ENCODE measurements around the gene HORMAD2.
"Not testable (repeated sequence)": the region's sequence is repeated elsewhere in the genome, so short reads cannot be mapped to it uniquely, and the experiment has no call there.

The HORMAD2 gene

DNA sequence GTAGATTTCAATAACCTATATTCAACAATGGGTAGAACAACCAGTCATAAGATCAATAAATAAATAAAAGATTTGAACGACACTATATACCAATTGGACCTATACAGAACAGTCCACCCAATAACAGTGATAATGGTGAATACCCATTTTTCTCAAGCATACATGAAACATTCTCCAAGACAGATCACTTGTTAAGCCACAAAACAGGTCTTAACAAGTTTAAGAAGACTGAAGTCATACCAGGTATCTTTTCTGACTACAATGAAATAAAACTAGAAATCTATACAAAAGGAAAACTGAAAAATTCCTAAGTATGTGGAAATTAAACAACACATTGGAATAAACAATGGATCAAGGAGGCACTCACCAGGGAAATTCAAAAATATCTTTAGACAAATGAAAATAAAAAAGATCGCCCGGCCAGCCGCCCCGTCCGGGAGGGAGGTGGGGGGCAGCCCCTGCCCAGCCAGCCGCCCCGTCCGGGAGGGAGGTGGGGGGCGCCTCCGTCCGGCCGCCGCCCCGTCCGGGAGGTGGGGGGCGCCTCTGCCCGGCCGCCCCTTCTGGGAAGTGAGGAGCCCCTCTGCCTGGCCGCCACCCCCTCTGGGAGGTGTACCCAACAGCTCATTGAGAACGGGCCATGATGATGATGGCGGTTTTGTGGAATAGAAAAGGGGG, 20.8 kb upstream of the HORMAD2 start:
- not testable (repeated sequence) for DNase-seq

DNA sequence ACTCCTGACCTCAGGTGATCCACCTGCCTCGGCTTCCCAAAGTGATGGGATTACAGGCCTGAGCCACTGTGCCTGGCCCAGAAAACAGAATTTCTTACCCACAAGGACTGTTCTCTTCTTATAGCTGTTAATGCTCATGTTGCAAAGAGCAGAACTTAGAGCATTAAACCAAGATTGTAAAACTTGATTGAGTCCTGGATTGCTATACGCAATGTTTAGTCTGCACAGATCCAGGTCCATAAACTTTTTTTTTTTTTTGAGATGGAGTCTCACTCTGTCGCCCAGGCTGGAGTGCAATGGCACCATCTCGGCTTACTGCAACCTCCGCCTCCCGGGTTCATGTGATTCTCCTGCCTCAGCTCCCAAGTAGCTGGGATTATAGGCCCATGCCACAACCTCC, 19.2 kb upstream of the HORMAD2 start:
- not testable (repeated sequence) for DNase-seq

DNA sequence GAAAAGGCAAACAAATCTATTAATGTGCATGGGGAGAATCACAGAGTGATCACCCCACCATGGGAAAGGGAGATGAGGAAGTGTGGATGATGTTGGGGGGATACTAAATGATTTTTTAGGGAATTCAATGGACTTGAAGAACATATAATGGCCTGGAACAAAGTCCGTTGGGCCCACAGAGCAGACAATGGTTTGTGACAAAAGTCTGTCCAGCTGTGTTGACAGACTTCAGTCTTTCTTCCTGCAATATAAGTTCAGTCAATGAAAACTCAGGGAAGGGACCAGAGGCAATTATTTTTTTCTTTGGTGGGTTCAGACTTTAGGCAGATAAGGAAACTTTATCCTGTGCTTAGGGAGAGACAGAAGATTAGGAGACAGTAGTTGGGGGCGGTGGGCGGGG, 18.0 kb upstream of the HORMAD2 start:
- DNase-seq: no peak

DNA sequence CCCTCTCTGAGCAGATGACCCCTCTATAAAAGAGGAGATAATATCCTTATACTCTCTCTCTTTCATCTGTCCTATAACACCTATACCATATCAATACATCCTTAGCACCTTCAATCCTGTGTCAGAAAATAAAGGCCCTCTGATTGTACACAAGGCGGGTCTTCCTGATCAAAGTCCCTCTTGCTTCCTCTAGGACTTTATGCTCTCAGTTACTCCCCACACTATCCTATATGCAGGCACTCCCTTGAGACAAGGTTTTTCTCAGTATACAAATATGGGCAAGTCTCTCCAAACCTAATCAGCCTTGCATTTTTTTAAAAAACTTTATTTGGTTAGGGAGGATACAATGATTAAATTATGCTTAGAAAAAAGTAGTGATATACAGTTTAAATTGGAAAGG, 17.3 kb upstream of the HORMAD2 start:
- no peak for DNase-seq

DNA sequence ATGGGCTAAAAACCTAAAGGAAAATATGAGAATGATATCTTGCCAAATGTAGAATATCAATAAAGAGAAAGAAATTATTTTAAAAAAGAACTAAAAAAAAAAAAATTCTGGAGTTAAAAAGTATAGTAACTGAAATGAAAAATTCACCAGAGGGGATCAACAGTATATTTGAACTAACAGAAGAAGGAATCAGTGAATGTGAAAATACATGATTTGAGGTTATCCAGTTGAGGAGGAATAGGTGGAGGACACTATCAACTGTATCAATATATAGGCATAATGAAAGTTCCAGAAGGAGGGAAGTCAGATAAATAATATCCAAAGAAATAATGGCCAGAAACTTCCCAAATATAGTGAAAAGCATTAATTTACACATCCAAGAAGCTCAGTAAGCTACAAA, 16.1 kb upstream of the HORMAD2 start:
- no peak for DNase-seq

DNA sequence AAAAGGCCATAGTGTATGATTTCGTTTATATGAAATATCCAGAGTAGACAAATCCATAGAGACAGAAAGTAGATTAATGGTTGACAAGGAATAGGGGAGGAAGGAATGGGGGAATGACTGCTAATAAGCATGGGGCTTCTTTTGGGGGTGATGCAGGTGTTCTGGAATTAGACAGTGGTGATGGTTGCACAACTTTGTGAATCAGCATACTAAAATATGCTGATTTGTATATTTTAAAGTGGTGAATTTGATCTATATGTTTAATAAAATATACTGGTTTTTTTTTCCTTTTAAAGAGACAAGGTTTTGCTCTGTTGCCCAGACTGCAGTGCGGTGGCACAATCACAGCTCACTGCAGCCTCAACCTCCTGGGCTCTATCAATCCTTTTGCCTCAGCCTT, 6.5 kb upstream of the HORMAD2 start:
- DNase-seq: no peak

DNA sequence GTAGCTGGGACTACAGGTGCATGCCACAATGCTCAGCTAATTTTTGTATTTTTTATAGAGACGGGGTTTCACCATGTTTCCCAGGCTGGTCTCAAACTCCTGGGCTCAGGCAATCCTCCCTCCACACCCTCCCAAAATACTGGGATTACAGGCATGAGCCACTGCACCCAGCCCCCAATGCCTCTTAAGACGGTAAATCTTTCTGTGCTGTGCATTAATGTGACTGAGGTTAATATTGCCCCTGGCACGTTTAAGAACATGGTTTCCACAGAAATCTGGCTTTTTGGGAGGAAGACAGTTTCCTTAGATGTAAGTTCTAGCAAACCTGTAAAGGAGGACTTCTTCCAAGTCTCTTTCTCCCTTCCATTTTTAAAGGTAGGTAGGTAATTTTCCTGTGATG, 6.1 kb upstream of the HORMAD2 start:
- DNase-seq: no peak

DNA sequence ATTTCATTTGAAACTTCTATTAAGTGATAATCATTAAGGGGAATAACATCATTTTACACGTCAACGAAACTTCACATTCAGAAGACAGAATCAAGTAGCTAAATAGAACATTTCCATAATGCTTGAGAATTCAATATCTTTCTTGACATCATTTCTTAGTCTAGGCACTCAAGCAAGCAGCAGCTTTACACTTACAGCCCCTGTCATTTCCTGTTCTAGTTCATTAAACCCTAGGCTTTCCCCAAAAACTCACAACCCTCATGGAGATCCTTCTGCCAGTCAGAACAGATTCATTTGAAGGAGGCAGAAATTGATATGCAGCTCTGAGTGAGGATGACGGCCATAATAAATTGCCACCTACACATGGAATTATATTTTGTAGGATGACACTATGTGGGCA, 5.3 kb upstream of the HORMAD2 start:
- no peak for DNase-seq

DNA sequence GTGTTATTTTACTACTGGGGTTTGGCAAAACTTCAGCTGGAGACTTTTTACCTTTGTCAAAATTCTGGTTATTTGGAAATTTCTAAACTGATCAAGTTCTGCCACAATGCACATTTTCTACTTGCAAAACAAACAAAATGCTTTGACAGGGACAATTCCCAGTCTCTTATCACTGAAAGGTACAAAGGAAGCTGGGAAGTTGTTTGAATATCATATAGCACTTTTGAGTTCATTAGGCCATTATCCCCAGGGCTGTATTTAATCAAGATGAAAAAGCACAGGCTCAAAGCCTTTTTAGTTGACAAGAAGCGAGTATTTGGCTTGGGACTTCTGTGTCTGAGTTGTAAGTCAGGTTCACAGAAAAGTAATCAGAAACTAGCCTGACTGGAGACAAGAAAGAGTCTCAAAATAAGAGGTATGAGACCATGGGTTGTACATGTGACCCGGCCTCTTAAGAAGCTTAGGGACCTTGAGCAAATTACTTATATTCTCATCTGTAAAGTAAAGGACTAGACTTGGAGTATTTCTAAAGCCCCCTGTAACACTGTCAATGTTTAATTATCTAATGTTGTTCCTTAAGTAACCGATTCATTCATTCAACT, 2.9 kb upstream of the HORMAD2 start:
- peak; percentile 22 for DNase-seq

DNA sequence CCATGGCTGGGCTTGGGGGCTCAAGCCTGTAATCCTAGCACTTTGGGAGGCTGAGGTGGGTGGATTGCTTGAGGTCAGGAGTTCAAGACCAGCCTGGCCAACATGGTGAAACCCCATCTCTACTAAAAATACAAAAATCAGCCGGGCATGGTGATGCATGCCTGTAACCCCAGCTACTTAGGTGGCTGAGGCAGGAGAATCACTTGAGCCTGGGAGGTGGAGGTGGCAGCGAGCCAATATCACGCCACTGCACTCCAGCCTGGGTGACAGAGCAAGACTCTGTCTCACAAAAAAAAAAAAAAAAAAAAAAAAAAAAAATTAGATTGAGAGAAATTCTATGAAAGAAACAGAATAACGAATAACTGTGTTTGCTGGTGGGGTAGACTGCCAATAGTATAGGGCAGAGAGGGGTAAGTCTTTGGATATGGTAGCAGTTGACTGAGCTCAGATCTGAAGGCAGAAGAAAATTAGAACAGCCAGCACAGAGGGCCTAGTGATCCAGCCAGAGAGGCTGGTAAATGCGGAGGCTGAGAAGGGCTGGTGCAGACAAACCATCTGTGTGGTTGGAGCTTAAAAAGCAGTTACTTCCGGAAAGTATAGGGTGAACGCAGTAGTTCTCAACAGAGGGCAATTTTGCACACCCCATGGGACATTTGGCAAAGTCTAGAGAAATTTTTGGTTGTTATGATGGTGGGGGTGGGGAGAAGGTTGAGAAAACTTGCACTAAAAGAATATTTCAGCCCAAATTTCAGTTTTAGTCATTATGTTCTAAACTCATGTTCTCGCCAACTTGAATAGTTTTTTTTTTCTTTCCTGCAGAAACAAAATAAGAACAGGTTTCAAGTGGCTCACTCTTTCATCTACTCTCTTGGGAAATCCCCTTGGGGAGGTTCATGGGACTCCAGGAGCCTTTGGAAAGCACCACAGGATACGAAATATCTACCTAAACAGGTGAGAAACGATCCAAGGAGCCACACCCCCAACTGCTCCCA, 1.6 kb upstream of the HORMAD2 start:
- DNase-seq: no peak

DNA sequence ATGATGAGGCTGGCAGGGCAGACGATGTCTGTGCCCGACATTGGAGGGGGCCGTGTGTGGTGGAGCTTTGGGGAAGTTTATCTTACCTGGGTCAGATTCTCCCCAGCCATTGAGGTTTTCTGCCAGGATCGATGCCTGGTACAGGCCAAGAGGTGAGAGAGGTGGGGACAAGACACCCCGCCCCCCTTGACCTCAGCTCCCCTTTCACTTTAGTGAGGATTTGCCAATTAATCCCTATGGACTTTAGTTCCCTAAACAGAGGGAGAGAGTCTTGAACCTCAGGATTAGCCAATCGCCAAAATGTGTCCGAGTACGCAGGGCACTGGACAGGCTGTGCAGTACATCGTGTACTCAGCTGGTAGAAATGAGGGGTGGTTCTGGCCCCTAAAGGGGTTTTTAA, 541 bp downstream of the HORMAD2 start:
- DNase-seq: no peak

DNA sequence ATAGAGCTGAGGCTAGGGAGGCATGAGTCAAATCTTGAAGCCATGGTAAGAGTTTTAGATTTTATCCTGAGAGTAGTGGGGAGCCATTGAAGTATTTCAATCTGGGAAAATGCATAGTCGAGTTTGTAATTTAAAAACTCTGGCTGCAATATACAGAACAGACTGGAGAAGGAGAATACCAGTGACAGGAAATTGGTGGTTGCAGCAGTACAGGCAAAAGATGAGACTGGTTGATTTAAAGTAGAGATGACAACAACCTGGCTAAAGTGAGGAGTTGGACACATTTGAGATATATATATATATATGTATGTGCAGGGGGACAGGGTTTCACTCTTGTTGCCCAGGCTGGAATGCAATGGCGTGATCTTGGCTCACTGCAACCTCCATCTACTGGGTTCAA, 6.2 kb downstream of the HORMAD2 start:
- DNase-seq: no peak

DNA sequence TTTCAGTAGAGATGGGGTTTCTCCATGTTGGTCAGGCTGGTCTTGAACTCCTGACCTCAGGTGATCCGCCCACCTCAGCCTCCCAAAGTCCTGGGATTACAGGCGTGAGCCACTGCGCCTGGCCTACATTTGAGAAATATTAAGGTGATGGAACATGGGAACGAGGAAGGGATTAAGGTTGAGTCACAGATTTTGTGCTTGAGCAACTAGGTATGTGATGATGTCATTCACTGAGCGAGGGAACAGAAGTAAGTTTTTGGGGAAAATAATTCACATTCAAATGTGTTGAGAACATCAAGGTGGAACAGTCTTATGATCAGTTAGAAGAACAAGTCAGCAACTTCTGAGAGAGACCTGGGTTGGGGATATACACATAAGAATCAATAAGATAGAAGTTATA, 6.8 kb downstream of the HORMAD2 start:
- DNase-seq: not testable (repeated sequence)

DNA sequence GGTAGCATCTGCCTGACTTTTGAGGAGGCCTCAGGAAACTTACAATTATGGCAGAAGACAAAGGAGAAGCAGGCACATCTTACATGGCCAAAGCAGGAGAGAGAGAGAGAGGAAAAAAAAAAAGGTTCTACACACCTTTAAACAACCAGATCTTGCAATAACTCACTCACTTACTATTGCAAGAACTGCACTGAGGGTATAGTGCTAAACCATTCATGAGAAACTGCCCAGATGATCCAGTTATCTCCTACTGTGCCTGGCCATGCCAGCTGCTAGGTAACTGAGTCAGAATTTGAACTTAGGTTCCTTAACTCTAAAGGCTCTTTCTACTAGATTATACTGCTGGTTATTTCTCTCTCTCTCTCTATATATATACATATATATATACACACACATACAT, 7.3 kb downstream of the HORMAD2 start:
- DNase-seq: no peak

DNA sequence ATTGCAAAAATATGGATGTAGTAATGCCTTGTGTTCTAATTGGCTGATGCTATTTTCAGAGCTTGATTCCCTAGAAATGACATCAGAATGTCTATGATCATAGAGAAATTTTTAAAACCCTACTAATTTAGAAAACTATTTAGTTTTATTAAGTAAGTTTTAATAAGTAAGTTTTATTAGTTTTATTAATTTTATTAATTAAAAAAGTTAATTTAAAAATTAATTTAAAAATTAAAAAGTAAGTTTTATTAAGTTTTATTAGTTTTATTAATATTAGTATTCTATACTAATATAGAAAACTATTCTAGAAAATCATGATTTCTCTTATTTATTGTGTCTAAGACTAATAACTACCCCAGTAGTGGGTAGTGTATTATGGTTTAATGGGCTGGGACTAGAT, 8.2 kb downstream of the HORMAD2 start:
- no peak for DNase-seq

DNA sequence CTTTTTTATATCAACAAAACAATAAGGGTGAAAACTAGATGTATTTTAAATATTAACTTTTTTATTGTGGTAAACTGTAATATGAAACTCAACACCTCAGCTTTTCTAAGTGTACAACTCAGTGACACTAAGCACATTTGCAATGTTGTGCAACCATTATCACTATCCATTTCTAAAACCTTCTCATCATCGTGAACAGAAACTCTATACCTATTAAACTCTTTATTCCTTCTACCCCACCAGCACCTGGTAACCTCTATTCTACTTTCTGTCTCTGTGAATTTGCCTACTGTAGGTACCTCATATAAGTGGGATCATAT, 9.4 kb downstream of the HORMAD2 start:
- no peak for DNase-seq

DNA sequence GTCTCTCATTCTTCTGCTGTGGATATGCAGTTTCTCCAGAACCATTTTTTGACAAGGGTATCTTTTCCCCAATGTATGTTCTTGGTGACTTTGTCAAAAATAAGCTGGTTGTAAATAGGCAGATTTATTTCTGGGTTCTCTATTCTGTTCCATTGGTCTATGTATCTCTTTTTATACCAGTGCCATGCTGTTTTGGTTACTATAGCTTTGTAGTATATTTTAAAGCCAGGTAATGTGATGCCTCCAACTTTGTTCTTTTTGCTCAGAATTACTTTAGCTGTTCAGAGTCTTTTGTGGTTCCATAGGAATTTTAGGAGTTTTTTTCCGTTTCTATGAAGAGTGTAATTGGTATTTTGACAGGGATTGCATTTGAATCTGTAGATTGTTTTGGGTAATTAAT, 12.4 kb downstream of the HORMAD2 start:
- DNase-seq: no peak

DNA sequence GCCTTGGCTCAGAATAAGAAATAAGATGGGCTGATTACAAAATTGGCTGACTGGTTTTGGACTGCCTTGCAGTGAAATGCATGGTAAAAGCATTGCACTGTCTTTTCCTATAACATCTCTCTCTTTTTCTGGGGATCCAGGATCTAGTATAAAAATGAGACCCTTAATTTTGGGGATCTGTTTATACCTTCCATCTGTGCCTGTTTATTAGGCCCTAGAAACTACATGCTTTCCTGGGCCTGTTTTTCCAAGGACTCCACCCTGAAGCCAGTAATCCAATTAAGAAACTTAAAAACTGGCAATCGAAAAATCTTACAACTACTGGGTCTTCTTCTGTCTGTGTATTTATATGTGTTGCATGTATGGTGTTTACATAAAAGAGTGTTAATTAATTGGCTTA, 14.5 kb downstream of the HORMAD2 start:
- no peak for DNase-seq

DNA sequence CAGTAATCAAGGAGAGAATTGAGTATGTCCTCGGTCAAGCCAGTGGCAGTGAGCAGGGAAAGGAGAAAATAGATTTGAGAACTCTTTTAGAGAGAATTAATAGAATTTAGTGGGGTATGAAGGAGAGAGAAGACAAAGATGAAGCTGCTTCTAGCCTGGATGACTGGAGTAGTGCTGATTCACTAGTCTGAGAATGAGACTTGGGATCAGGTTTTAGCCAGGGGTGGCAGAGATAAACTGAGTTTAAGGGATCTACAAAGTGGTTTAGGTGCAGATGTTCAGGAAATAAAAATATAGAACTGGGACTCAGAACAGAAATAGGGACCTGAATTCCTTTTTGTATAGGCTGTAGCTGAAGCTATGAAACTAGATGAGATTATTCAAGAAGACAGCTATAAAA, 17.6 kb downstream of the HORMAD2 start:
- DNase-seq: no peak

DNA sequence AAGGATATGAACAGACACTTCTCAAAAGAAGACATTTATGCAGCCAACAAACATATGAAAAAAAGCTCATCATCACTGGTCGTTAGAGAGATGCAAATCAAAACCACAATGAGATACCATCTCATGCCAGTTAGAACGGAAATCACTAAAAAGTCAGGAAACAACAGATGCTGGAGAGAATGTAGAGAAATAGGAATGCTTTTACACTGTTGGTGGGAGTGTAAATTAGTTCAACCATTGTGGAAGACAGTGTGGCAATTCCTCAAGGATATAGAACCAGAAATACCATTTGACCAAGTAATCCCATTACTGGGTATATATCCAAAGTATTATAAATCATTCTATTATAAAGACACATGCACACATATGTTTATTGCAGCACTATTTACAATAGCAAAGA, 20.5 kb downstream of the HORMAD2 start:
- not testable (repeated sequence) for DNase-seq

DNA sequence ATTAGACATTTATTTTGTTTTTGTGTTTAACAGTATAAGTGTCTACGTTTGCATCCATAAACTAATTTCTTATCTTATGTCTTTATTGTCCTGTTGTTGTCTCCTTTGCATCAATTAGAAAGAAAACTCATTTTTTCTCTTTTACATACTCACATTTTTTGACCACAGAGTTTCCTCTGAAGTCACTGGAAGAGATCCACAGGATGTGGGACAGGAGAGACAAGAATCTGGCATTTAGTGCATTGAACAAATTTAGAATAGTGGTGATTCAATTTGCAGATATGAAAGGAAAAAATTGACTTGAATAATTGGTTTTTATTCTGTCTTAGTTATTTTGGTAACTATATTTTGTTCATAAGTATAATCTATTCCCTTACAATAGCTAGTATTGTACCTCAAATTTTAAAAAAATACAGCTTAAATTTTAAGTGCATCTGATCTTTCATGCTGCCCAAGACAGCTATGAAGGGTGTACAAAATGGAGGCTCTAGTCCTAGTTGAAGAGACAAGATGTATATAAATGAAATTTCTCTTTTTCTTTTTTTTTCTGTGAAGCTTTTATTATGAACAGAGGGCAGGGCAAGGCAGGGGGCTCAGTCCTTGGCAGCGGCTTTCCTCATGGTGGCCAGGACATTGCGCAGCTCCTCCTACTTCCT, 24.4 kb downstream of the HORMAD2 start:
- no peak for DNase-seq

DNA sequence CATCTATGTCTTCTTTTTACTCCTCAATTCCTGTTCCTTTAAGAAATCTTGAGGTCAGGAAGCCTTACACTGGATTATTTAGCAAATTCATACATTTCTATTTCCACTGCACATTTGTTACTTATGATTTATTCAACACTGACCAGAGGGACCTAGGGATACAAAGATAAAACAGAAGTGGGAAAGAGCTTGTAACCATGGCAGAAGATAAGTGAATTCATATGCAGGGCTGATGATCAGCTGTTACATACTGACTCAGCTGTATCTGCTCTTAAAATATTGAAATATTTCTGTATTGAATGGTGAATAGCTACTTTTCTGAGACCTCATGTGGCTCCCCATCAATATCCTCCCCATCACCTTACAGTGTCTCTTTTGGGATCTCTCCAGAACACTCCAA, 25.2 kb downstream of the HORMAD2 start:
- DNase-seq: no peak

DNA sequence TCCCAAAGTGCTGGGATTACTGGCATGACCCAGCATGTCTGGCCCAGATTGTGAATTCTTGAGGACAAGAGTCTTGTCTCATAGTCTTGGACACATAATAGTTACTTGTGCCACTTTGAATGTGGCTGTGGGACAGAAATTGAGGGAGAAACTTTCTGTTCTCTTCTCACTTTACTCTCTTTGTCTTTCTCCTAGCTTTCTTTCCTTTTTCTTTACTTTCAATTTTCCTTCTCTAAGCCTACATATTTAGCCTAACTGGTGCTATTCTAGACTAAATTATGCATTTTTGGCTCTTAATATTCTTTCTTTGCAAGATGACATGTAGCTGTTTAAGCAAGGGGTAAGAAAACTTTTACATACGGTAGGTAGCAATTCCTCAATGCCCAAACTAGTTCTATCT, 33.2 kb downstream of the HORMAD2 start:
- no peak for DNase-seq

DNA sequence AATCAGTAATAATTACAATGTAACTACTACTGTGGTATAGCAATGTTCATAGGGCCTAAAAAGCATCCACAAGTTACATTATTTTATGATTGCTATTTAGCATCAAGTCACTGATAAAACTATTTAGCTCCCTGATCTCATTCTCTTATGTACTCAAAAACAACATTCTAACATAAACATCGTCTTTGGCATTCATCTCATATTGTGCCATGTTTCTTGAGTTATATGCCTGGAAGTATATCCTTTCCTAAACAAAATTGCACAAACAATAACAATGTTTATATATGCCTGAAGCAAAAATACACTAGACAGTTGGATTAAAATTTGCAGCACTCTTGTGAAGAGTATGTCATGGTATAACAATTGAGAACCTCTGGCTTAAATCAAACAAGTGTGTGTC, 34.1 kb downstream of the HORMAD2 start:
- DNase-seq: no peak

All from NCI-H146 (cell line).